K562 (cell line): ENCODE measurements around the gene ZNRF2. TPM values are rescaled to one million over a fixed set of nuclear protein-coding genes. Genes with fewer than 3 reads are reported as not detected.
A peak's percentile ranks its signal among the peaks of the same experiment; 100 is the strongest.

Experiments used
- ATF7 ChIP-seq: fragments of 450-650 bp; IDR thresholded peaks from 2 replicates; pipeline ENCODE4 v1.7.1; 2014; ENCODE audit warnings: mild to moderate bottlenecking, moderate library complexity
- DIDO1 ChIP-seq: fragments of 450-650 bp; IDR thresholded peaks from 2 replicates; pipeline ENCODE4 v1.6.1; 2016; ENCODE audit warnings: low read depth, missing biosample characterization, missing genetic modification characterization
- ELF4 ChIP-seq: fragments of 450-650 bp; formaldehyde crosslinking; IDR thresholded peaks from 2 replicates; pipeline ENCODE4 v1.4.0; 2022; ENCODE audit warnings: missing genetic modification characterization
- FOXA1 ChIP-seq: fragments of 450-650 bp; IDR thresholded peaks from 2 replicates; pipeline ENCODE4 v1.6.1; 2016; ENCODE audit warnings: mild to moderate bottlenecking, borderline replicate concordance
- FOXP1 ChIP-seq: sonication (generic); formaldehyde crosslinking; IDR thresholded peaks from 2 replicates; pipeline ENCODE4 v1.8.0; 2022; ENCODE audit warnings: mild to moderate bottlenecking, missing genetic modification reagents
- MCM3 ChIP-seq: fragments of 450-650 bp; IDR thresholded peaks from 2 replicates; pipeline ENCODE4 v1.6.1; 2016
- RBFOX2 ChIP-seq: fragments of 200-400 bp; formaldehyde crosslinking; IDR thresholded peaks from 2 replicates; pipeline ENCODE4 v1.6.1; 2017; ENCODE audit warnings: low read depth, mild to moderate bottlenecking, low read length, moderate library complexity
- RUNX1 ChIP-seq: sonication (generic); IDR thresholded peaks from 2 replicates; pipeline ENCODE4 v1.6.1; 2016; ENCODE audit warnings: antibody characterized with exemption, low read depth
- SMARCE1 ChIP-seq: fragments of 450-650 bp; IDR thresholded peaks from 2 replicates; pipeline ENCODE4 v1.7.1; 2016; ENCODE audit warnings: mild to moderate bottlenecking
- TAF9B ChIP-seq: fragments of 450-650 bp; IDR thresholded peaks from 2 replicates; pipeline ENCODE4 v1.6.1; 2018; ENCODE audit warnings: mild to moderate bottlenecking; ENCODE audit not compliant: partially characterized antibody
- ZBTB17 ChIP-seq: fragments of 450-650 bp; formaldehyde crosslinking; IDR thresholded peaks from 2 replicates; pipeline ENCODE4 v1.4.0; 2020; ENCODE audit warnings: mild to moderate bottlenecking
- ZNF12 ChIP-seq: sonication (generic); formaldehyde crosslinking; IDR thresholded peaks from 2 replicates; pipeline ENCODE4 v1.4.0; 2020; ENCODE audit warnings: mild to moderate bottlenecking, missing genetic modification reagents
- ZNF23 ChIP-seq: fragments of 250-450 bp; sonication (Bioruptor Pico); IDR thresholded peaks from 2 replicates; pipeline ENCODE4 v1.4.0; 2020; ENCODE audit warnings: mild to moderate bottlenecking
- polyA plus RNA-seq, 8 experiments: library from polyadenylated mRNA; depleted of rRNA in 4 of 8; stranded (reverse) in 5 of 8; unstranded in 3 of 8; fragments of >200 nt; fragmentation: Nextera tagmentation in 2 of 8; fragmentation: Illumina TruSeq in 1 of 8; extraction: Ambion mirVana in 2 of 8; extraction: Trizol in 1 of 8; gene quantifications; 2 replicates each; pipeline versions ENCODE4 v1.2.1 to v1.2.3, GENCODE V29; 2011 to 2014; ENCODE audit warnings: inconsistent platforms in 1 of 8, missing spikeins in 1 of 8
- total RNA-seq, 7 experiments: library from RNA; depleted of rRNA in 6 of 7; stranded (reverse); fragments of >200 nt in 6 of 7; fragmentation: Illumina TruSeq in 2 of 7; extraction: Trizol in 2 of 7; gene quantifications; 2 replicates each; pipeline versions ENCODE4 v1.2.1 to v1.2.3, GENCODE V29; 2011 to 2021; ENCODE audit warnings: low replicate concordance in 1 of 7
- TF ChIP-seq, protein P1 (sequence below): fragments of 450-650 bp; formaldehyde crosslinking; IDR thresholded peaks from 2 replicates; pipeline ENCODE4 v1.4.0; 2022; ENCODE audit warnings: missing genetic modification characterization
- TF ChIP-seq, protein P2 (sequence below): sonication (generic); formaldehyde crosslinking; IDR thresholded peaks from 2 replicates; pipeline ENCODE4 v1.8.1; 2023; ENCODE audit warnings: mild to moderate bottlenecking, missing genetic modification reagents
- TF ChIP-seq, protein P3 (sequence below): fragments of 150-350 bp; conservative IDR thresholded peaks from 2 replicates; pipeline ENCODE4 v1.6.1; 2014; ENCODE audit warnings: low read length
- TF ChIP-seq, protein P4 (sequence below), 3 experiments: IDR thresholded peaks in 2 of 3; conservative IDR thresholded peaks in 1 of 3; 2 replicates each; pipeline ENCODE4 v1.5.1; 2011 to 2012; ENCODE audit warnings: low read length in 3 of 3, mild to moderate bottlenecking in 3 of 3, control low read depth in 2 of 3, improper control_type of control experiment in 1 of 3, inconsistent platforms in 1 of 3, low read depth in 1 of 3, mixed read lengths in 1 of 3, moderate library complexity in 1 of 3; ENCODE audit not compliant: insufficient read depth in 2 of 3

ZNRF2 gene
- total and polyA plus RNA-seq, 9 of the 15 experiments (the other 6 are each of a cell fraction or from before 2014, with no cell fraction given), result 1.1 to 13.9 (median 5.5) TPM

DNA sequence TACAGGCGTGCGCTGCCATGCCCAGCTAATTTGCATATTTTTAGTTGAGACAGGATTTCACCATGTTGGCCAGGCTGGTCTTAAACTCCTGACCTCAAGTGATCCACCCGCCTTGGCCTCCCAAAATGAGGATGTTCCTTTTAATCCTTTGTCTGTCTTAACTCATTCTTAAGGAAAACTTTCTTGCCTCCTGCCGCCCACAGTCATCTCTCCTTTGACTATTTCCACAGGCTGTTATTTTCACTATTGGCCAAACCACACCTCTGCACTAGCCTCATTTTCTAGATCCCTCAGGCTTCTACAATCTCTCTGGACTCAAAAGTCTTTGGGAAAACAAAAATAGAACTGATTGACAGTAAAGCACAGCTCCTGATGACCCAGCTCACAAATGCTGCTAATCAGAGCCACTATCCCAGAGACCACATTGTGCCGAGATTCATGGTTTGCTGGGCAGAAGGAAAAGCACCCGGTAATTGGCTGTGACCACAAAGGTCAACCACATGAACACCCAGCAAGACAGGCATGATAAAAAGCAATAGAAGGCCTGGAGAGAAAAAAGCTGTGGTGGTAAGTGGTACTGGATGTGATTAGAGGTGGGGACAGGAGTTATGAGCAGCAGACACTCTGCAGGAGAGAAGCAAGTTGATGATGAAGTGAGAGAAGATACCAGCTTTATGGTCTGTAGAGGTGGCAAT is 44.1 kb upstream of the ZNRF2 start (continued):
- TF ChIP-seq, protein P1, sequence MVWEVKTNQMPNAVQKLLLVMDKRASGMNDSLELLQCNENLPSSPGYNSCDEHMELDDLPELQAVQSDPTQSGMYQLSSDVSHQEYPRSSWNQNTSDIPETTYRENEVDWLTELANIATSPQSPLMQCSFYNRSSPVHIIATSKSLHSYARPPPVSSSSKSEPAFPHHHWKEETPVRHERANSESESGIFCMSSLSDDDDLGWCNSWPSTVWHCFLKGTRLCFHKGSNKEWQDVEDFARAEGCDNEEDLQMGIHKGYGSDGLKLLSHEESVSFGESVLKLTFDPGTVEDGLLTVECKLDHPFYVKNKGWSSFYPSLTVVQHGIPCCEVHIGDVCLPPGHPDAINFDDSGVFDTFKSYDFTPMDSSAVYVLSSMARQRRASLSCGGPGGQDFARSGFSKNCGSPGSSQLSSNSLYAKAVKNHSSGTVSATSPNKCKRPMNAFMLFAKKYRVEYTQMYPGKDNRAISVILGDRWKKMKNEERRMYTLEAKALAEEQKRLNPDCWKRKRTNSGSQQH (CRISPR knock-in tag), result no peak
- no peak for TF ChIP-seq FOXP1 (CRISPR knock-in tag)
- no peak for TF ChIP-seq ELF4
- TF ChIP-seq TAF9B, result no peak
- no peak for TF ChIP-seq ATF7
- TF ChIP-seq, protein P2, sequence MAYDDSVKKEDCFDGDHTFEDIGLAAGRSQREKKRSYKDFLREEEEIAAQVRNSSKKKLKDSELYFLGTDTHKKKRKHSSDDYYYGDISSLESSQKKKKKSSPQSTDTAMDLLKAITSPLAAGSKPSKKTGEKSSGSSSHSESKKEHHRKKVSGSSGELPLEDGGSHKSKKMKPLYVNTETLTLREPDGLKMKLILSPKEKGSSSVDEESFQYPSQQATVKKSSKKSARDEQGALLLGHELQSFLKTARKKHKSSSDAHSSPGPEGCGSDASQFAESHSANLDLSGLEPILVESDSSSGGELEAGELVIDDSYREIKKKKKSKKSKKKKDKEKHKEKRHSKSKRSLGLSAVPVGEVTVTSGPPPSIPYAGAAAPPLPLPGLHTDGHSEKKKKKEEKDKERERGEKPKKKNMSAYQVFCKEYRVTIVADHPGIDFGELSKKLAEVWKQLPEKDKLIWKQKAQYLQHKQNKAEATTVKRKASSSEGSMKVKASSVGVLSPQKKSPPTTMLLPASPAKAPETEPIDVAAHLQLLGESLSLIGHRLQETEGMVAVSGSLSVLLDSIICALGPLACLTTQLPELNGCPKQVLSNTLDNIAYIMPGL (CRISPR knock-in tag), result no peak
- peak; percentile 63; the same call in 1 of the 2 replicates for TF ChIP-seq RUNX1
- no peak for TF ChIP-seq MCM3
- TF ChIP-seq ZBTB17 (CRISPR knock-in tag), result no peak
- no peak for TF ChIP-seq ZNF12
- TF ChIP-seq FOXA1, result no peak
- no peak for TF ChIP-seq DIDO1 (tag)
- TF ChIP-seq ZNF23, result no peak
- TF ChIP-seq, protein P3, sequence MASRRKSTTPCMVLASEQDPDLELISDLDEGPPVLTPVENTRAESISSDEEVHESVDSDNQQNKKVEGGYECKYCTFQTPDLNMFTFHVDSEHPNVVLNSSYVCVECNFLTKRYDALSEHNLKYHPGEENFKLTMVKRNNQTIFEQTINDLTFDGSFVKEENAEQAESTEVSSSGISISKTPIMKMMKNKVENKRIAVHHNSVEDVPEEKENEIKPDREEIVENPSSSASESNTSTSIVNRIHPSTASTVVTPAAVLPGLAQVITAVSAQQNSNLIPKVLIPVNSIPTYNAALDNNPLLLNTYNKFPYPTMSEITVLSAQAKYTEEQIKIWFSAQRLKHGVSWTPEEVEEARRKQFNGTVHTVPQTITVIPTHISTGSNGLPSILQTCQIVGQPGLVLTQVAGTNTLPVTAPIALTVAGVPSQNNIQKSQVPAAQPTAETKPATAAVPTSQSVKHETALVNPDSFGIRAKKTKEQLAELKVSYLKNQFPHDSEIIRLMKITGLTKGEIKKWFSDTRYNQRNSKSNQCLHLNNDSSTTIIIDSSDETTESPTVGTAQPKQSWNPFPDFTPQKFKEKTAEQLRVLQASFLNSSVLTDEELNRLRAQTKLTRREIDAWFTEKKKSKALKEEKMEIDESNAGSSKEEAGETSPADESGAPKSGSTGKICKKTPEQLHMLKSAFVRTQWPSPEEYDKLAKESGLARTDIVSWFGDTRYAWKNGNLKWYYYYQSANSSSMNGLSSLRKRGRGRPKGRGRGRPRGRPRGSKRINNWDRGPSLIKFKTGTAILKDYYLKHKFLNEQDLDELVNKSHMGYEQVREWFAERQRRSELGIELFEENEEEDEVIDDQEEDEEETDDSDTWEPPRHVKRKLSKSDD, result no peak
- TF ChIP-seq SMARCE1, result no peak
- no peak for TF ChIP-seq RBFOX2
- TF ChIP-seq, protein P4, sequence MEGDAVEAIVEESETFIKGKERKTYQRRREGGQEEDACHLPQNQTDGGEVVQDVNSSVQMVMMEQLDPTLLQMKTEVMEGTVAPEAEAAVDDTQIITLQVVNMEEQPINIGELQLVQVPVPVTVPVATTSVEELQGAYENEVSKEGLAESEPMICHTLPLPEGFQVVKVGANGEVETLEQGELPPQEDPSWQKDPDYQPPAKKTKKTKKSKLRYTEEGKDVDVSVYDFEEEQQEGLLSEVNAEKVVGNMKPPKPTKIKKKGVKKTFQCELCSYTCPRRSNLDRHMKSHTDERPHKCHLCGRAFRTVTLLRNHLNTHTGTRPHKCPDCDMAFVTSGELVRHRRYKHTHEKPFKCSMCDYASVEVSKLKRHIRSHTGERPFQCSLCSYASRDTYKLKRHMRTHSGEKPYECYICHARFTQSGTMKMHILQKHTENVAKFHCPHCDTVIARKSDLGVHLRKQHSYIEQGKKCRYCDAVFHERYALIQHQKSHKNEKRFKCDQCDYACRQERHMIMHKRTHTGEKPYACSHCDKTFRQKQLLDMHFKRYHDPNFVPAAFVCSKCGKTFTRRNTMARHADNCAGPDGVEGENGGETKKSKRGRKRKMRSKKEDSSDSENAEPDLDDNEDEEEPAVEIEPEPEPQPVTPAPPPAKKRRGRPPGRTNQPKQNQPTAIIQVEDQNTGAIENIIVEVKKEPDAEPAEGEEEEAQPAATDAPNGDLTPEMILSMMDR (IDR thresholded peaks at IDR 0.05 in 2 of 3, conservative IDR thresholded peaks at IDR 0.05 in 1 of 3; ENCODE audit: insufficient read depth in 2 of 3, low read depth in 1 of 3, low read length in 3 of 3), result no peak
